T-helper 22 cell (primary cell): Measurements from ENCODE around the gene RNF225.
"Not testable (repeated sequence)": the region's sequence is repeated elsewhere in the genome, so short reads cannot be mapped to it uniquely, and the experiment has no call there.

Source experiments
- DNase-seq: peaks from one replicate; pipeline ENCODE4 v3.0.0-alpha.2; 2020; ENCODE audit warnings: low read depth

Gene RNF225

GRCh38 chr19:58387338-58388174 is 7.9 kb upstream of the RNF225 start:
- no peak for DNase-seq

- no peak for DNase-seq
These were observed 7.3 kb upstream of the RNF225 start for GRCh38 chr19:58388175-58388526.

- DNase-seq, result no peak
These were observed 2.3 kb upstream of the RNF225 start for GRCh38 chr19:58392945-58393724.

GRCh38 chr19:58393725-58394033 is 1.8 kb upstream of the RNF225 start:
- DNase-seq, result no peak

GRCh38 chr19:58394821-58395219 is 636 bp upstream of the RNF225 start:
- no peak for DNase-seq

GRCh38 chr19:58395979-58396627 is 647 bp downstream of the RNF225 start:
- DNase-seq, result no peak

- DNase-seq, result no peak
These were observed 1.5 kb downstream of the RNF225 start for GRCh38 chr19:58396691-58397532.

- DNase-seq, result no peak
These were observed 2.1 kb downstream of the RNF225 start for GRCh38 chr19:58397533-58398037.

GRCh38 chr19:58398087-58398486 is 2.6 kb downstream of the RNF225 start:
- DNase-seq, result no peak

- no peak for DNase-seq
These were observed 3.1 kb downstream of the RNF225 start for GRCh38 chr19:58398545-58398944.

- DNase-seq, result no peak
These were observed 4.4 kb downstream of the RNF225 start for GRCh38 chr19:58399903-58400302.

- DNase-seq, result no peak
These were observed 5.0 kb downstream of the RNF225 start for GRCh38 chr19:58400316-58400915.

GRCh38 chr19:58400916-58401839 is 5.7 kb downstream of the RNF225 start:
- peak; percentile 99 for DNase-seq

- DNase-seq, result no peak
These were observed 6.5 kb downstream of the RNF225 start for GRCh38 chr19:58401840-58402421.

GRCh38 chr19:58403920-58404478 is 8.5 kb downstream of the RNF225 start:
- DNase-seq, result not testable (repeated sequence)

GRCh38 chr19:58406818-58407657 is 11.6 kb downstream of the RNF225 start:
- DNase-seq, result no peak

GRCh38 chr19:58407658-58408151 is 12.2 kb downstream of the RNF225 start:
- DNase-seq, result no peak
